NCI-H774 (cell line): ENCODE data around the gene TNFRSF14.

ENCODE experiments used
- DNase-seq: peaks from one replicate; lab custom pipeline; 2025; lab: John Stamatoyannopoulos, UW

TNFRSF14 gene

DNA sequence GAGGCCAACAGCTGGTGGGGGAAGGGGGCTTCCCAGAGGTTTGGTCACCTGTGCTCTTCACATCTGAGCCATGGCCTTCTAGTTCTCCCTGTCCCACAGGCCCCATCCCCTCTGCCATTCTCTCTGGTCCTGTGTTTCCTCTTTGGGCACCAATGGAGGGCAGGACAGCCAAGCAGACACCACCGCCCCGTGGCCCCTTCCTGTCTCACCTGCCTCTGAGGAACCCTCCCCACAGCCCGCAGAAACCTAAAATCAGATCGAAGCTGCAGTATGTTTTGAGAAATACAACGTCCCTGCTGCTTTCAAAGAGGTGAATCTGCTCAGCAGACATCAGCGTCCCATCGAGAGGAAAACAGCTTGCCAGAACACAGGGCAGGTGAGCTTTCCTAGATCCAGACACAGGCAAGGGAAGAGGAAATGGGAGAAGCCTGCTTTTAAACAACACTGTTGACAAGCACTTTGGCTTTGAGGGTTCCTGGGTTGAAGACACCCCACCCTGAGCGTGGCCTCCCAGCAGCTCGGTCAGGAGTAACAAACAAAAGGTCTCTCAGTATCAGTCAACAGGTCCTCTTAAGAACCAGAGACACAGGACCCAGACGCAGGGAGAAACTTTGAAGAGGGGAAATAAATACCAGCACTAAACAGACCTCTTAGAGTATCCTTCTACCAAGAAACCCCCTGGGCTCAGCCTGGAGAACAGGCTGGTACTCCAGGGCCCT lies 32.1 kb upstream of the TNFRSF14 start:
- DNase-seq: no peak

GRCh38 chr1:2525572-2525919 lies 30.6 kb upstream of the TNFRSF14 start:
- DNase-seq: no peak

DNA sequence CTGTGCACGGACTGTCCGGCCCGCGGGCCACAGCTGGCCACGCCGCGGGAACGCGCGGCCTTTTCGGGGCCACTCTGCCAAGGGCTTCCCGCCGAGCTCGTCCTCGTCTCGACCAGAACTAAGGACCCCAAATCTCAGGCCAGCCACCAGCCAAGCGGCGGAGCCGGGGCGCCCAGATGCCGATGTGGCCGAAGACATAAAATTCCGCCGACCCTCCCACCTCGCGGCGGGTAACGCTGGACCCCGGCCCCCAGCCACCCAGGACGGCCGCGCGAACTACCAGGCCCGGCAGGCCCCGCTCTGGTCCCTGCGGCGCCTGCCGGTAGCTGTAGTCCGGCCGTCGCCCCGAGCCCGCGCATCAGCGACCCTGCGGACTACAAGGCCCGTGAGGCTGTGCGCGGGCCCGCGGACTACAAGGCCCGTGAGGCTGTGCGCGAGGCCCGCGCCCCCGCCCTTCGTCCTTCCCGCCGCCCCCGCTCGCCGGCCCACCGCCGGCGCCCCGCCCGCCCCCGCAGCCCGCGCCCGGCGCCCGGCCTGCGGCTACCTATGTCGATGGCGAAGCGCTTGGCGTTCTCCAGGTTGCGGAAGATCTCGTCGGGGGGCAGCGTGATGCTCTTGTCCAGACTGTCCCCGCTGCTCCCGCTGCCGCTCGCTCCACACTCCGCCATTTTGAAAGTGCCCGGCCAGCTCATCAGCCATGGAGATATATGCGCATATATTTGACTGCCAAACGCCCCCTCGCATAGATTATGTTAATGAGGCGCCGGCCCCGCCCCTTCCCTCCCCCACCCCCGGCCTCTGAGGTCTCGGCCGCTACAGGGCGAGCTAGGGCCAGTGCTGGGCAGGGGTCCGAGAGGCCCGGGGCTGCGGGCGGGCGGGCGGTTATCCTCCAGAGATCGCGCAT lies 30.0 kb upstream of the TNFRSF14 start, which contains the start of gene PANK4:
Gene PANK4, minus strand, starts transcription at position 677 of the 904 bp plus-strand sequence. Its CDS starts 9 bp downstream, at position 668.
- peak; percentile 75 for DNase-seq

- DNase-seq: no peak
Observed at GRCh38 chr1:2526824-2527555, 29.2 kb upstream of the TNFRSF14 start.

GRCh38 chr1:2527556-2527860 lies 28.7 kb upstream of the TNFRSF14 start:
- DNase-seq: no peak

GRCh38 chr1:2528016-2528415 lies 28.2 kb upstream of the TNFRSF14 start:
- DNase-seq: no peak

GRCh38 chr1:2528611-2528965 lies 27.6 kb upstream of the TNFRSF14 start:
- no peak for DNase-seq

- no peak for DNase-seq
Observed at GRCh38 chr1:2528966-2529783, 27.0 kb upstream of the TNFRSF14 start.

DNA sequence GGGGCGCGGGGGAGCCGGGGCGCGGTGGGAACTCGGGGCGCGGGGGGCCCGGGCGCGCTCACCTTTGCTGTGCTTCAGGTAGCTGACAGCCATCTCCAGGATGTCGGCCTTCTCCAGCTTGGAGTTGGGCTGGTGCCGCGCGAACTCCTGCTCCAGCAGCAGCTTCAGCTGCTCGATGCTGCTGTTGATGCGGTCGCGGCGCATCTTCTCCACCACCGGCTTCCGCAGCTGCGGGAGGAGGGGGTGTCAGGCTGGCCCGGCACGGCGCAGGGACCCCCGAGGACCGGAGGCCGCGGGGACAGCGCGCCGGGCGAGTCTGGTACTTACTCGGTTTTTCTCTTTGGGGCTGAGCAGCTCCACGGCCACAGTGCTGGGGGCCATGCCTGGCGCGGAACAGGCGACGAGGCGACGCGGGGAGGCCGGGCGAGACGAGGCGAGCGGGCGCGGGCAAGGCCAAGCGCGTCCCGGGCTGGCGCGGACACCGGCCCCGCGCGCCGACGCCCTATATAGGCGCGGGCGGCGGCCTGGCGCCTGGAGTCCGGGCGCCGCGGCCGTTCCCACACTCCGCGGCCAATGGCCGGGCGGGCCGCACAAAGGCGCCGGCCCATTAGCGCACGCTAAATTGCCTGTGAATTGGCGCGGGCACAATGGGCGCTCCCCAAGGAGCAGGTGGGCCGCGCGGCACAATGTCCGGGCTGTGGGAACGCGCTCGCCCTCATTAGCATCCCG lies 26.2 kb upstream of the TNFRSF14 start, which contains the start of gene HES5:
Gene HES5, minus strand, starts transcription at position 480 of the 729 bp plus-strand sequence. Its CDS starts 99 bp downstream, at position 381.
- DNase-seq: peak; percentile 16

- DNase-seq: no peak
Observed at GRCh38 chr1:2530513-2531361, 25.4 kb upstream of the TNFRSF14 start.

DNA sequence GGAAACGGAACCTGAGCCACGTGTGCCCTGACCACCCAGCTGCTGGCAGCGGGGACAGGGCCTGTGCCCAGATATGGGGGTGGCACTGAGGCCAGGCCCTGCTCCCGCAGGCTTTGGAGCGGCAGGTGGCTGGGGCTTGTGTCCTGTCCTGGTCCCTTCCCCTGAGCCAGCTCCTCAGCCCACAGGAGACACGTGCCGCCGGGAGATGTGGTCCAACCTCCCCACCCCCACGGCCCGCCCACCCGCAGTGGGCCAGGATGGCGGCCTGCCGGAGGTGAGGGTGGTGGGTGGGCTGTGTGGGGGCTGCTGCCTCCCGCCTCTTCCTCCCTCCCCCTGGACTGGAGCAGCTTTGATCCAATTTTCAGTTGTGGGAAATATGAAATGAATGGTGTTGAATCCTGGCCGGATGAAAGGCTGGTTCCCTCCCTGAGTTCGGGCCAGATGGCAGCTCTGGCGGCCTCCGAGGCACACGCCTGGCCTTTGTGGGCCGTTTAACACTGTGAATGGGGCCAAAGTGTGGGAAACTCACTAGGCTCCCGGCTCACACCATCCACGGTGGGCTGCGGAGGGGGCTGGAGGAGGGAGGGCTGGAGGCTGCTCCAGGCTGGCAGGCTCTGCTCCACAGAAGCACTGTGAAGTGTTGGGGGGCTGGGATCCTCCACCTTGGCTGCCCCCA lies 23.5 kb upstream of the TNFRSF14 start:
- no peak for DNase-seq

GRCh38 chr1:2533365-2533764 lies 22.8 kb upstream of the TNFRSF14 start:
- DNase-seq: no peak

- no peak for DNase-seq
Observed at GRCh38 chr1:2534315-2534686, 21.9 kb upstream of the TNFRSF14 start.

GRCh38 chr1:2534687-2535441 lies 21.3 kb upstream of the TNFRSF14 start:
- no peak for DNase-seq

DNA sequence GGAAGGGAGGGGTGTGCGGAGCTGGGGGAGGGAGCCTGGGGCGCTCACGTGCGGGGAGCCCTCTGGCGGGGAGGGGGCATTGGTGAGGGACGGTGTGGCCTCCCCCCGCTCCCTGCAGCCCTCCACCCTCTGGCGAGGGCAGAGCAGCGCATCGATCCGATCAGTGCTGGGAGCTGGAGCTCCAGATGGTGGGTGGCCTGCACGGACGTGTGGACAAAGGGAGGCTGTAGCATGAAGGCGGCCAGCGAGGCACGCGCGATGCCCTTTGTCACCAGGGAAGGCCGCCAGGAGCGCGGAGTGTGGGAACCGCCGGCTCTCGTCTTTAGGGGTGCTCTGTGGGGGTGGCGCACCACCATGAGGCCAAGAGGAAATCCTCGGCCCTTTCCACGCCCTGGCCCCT lies 20.7 kb upstream of the TNFRSF14 start:
- DNase-seq: no peak

- no peak for DNase-seq
Observed at GRCh38 chr1:2535981-2536380, 20.2 kb upstream of the TNFRSF14 start.

- no peak for DNase-seq
Observed at GRCh38 chr1:2537784-2538115, 18.4 kb upstream of the TNFRSF14 start.

DNA sequence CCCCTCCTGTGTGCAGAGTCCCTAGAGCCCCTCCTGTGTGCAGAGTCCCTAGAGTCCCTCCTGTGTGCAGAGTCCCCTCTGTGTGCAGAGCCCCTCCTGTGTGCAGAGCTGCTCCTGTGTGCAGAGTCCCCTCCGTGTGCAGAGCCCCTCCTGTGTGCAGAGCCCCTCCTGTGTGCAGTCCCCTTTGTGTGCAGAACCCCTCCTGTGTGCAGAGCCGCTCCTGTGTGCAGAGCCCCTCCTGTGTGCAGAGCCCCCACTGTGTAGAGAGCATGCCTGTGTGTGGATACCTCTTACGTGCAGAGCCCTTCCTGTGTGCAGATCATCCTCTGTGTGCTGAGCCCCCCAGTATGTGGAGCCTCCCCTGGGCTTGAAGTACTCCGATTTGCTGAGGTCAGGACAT lies 17.8 kb upstream of the TNFRSF14 start:
- DNase-seq: no peak

- DNase-seq: no peak
Observed at GRCh38 chr1:2538872-2539271, 17.3 kb upstream of the TNFRSF14 start.
